Sciatic nerve (tissue), 2 donors: ENCODE measurements around the gene GABRG3. TPM values are rescaled to one million over a fixed set of nuclear protein-coding genes. Genes with fewer than 3 reads are reported as not detected.

ENCODE experiments used
- ATAC-seq: fragments of 200-7000 bp; cut with Tn5 transposase; one replicate; pipeline ENCODE4 v1.9.1; 2020; ENCODE audit warnings: mild to moderate bottlenecking, moderate library complexity
- DNase-seq: peaks from one replicate; pipeline ENCODE4 v3.0.0-alpha.2; 2020; ENCODE audit warnings: low spot score
- intact Hi-C: fragments of 100-400 bp; cut with DNase I; formaldehyde crosslinking; loops from one replicate; pipeline ENCODE4 v1.14.2; 2022
- total RNA-seq: library from RNA; stranded (reverse); fragmentation: NEBNext Ultra II Directional; extraction: Animal tissue kit (Norgen Biotek cat#: 25700); gene quantifications from one replicate; pipeline ENCODE4 v1.2.1, GENCODE V29; 2021
- donor health status: DM: no; HTN: no; CAD: no.
- donor health status: DM: no; HTN: no; CAD: no.

GABRG3 gene
- total RNA-seq, 1 donor from 2014 or later, result not detected

GRCh38 chr15:27087651-27088583, 116.9 kb downstream of the GABRG3 start:
- intact Hi-C loops, result no loop called here
- ATAC-seq (no peak), DNase-seq (no peak)

GRCh38 chr15:27088584-27089232, 117.7 kb downstream of the GABRG3 start:
- ATAC-seq (no peak), DNase-seq (no peak)
- intact Hi-C loops, result no loop called here

- intact Hi-C loops, result no loop called here
- ATAC-seq (no peak), DNase-seq (no peak)
These were observed 118.2 kb downstream of the GABRG3 start for GRCh38 chr15:27089233-27089586.

- ATAC-seq (no peak), DNase-seq (no peak)
- intact Hi-C loops, result loop anchor here (10.0 kb wide), 1 partner anchor 425 kb away; no protein-coding TSS in a partner anchor
These were observed 118.7 kb downstream of the GABRG3 start for GRCh38 chr15:27089676-27090075.

- DNase-seq (no peak), ATAC-seq (no peak)
- intact Hi-C loops, result loop anchor here (10.0 kb wide), 1 partner anchor 423 kb away; no protein-coding TSS in a partner anchor
These were observed 120.4 kb downstream of the GABRG3 start for GRCh38 chr15:27091270-27091940.

- DNase-seq (no peak), ATAC-seq (no peak)
- intact Hi-C loops, result loop anchor here (10.0 kb wide), 1 partner anchor 422 kb away; no protein-coding TSS in a partner anchor
These were observed 121.4 kb downstream of the GABRG3 start for GRCh38 chr15:27092390-27092789.

- DNase-seq (no peak), ATAC-seq (peak; percentile 59)
- intact Hi-C loops, result loop anchor here (10.0 kb wide), 1 partner anchor 421 kb away; no protein-coding TSS in a partner anchor
These were observed 123.3 kb downstream of the GABRG3 start for GRCh38 chr15:27094235-27094634.

- DNase-seq (no peak), ATAC-seq (no peak)
- intact Hi-C loops, result loop anchor here (10.0 kb wide), 1 partner anchor 419 kb away; no protein-coding TSS in a partner anchor
These were observed 125.1 kb downstream of the GABRG3 start for GRCh38 chr15:27095886-27096624.

- ATAC-seq, result no peak
- DNase-seq, result no peak
- intact Hi-C loops, result loop anchor here (10.0 kb wide), 1 partner anchor 417 kb away; no protein-coding TSS in a partner anchor
These were observed 126.5 kb downstream of the GABRG3 start for GRCh38 chr15:27097506-27097905.

GRCh38 chr15:27101982-27102381, 131.0 kb downstream of the GABRG3 start:
- DNase-seq (no peak), ATAC-seq (no peak)
- intact Hi-C loops, result no loop called here

- ATAC-seq (no peak), DNase-seq (no peak)
- intact Hi-C loops, result no loop called here
These were observed 140.3 kb downstream of the GABRG3 start for GRCh38 chr15:27111323-27111722.

GRCh38 chr15:27114473-27114872, 143.5 kb downstream of the GABRG3 start:
- ATAC-seq, result no peak
- intact Hi-C loops, result no loop called here
- no peak for DNase-seq

- DNase-seq, result no peak
- intact Hi-C loops, result no loop called here
- ATAC-seq, result no peak
These were observed 148.8 kb downstream of the GABRG3 start for GRCh38 chr15:27119695-27120266.

GRCh38 chr15:27121672-27122071, 150.7 kb downstream of the GABRG3 start:
- ATAC-seq (no peak), DNase-seq (no peak)
- intact Hi-C loops, result no loop called here

- ATAC-seq (no peak), DNase-seq (no peak)
- intact Hi-C loops, result no loop called here
These were observed 152.3 kb downstream of the GABRG3 start for GRCh38 chr15:27123291-27123690.

GRCh38 chr15:27123808-27124207, 152.8 kb downstream of the GABRG3 start:
- no peak for DNase-seq
- intact Hi-C loops, result no loop called here

GRCh38 chr15:27124287-27124871, 153.4 kb downstream of the GABRG3 start:
- ATAC-seq (no peak), DNase-seq (no peak)
- intact Hi-C loops, result no loop called here

More at GRCh38 chr15:27123808-27124207, 152.8 kb downstream of the GABRG3 start:
- ATAC-seq, result no peak

- ATAC-seq, result no peak
- intact Hi-C loops, result no loop called here
- DNase-seq, result no peak
These were observed 154.2 kb downstream of the GABRG3 start for GRCh38 chr15:27125185-27125584.
